Neuronal stem cell (in vitro differentiated cells): Measurements from ENCODE around the gene SORCS1.

ENCODE experiments used
- DNase-seq: peaks from one replicate; pipeline ENCODE4 v3.0.0-alpha.2; 2013; ENCODE audit warnings: low spot score
- H2AFZ ChIP-seq: one replicate; pipeline ENCODE4 v1.6.1; 2013; ENCODE audit warnings: mild to moderate bottlenecking, low read length, inconsistent platforms
- H2AK5ac ChIP-seq: 2 replicates; pipeline ENCODE4 v1.6.1; 2013; ENCODE audit warnings: low read depth, mild to moderate bottlenecking, inconsistent platforms, low read length, moderate library complexity, mixed read lengths
- H2BK120ac ChIP-seq: 2 replicates; pipeline ENCODE4 v1.6.1; 2013; ENCODE audit warnings: low read depth, mild to moderate bottlenecking, inconsistent platforms, low read length, moderate library complexity, mixed read lengths
- H2BK12ac ChIP-seq: one replicate; pipeline ENCODE4 v1.6.1; 2013; ENCODE audit warnings: low read length, inconsistent platforms
- H2BK15ac ChIP-seq: 2 replicates; pipeline ENCODE4 v1.6.1; 2013; ENCODE audit warnings: mild to moderate bottlenecking, low read length, inconsistent platforms, mixed read lengths
- H2BK5ac ChIP-seq: one replicate; pipeline ENCODE4 v1.6.1; 2013; ENCODE audit warnings: inconsistent platforms, mild to moderate bottlenecking, low read length, moderate library complexity
- H3K14ac ChIP-seq: one replicate; pipeline ENCODE4 v1.6.1; 2013; ENCODE audit warnings: low read length, inconsistent platforms
- H3K18ac ChIP-seq: 2 replicates; pipeline ENCODE4 v1.6.1; 2013; ENCODE audit warnings: low read length, inconsistent platforms
- H3K23ac ChIP-seq: 2 replicates; pipeline ENCODE4 v1.6.1; 2013; ENCODE audit warnings: low read depth, mild to moderate bottlenecking, mixed read lengths, low read length, inconsistent platforms; ENCODE audit not compliant: poor library complexity
- H3K27ac ChIP-seq: replicated peaks from 3 replicates; pipeline ENCODE4 v1.5.1; 2013; ENCODE audit warnings: low read length, inconsistent platforms
- H3K27me3 ChIP-seq, 3 experiments: 2 replicates each; pipeline ENCODE4 v1.6.1; 2013; ENCODE audit warnings: low read length in 3 of 3, mild to moderate bottlenecking in 2 of 3, inconsistent platforms in 1 of 3, low read depth in 1 of 3, mixed read lengths in 1 of 3, moderate library complexity in 1 of 3; ENCODE audit not compliant: control insufficient read depth in 3 of 3, insufficient read depth in 3 of 3
- H3K36me3 ChIP-seq, 2 donors: replicated peaks in 1 of 2; 2 replicates each; pipeline ENCODE4 v1.6.1; 2013; ENCODE audit warnings: low read length in 2 of 2; ENCODE audit not compliant: control insufficient read depth in 2 of 2, insufficient read depth in 2 of 2
- H3K4ac ChIP-seq: 2 replicates; pipeline ENCODE4 v1.6.1; 2013; ENCODE audit warnings: inconsistent platforms, mild to moderate bottlenecking, low read length, moderate library complexity
- H3K4me1 ChIP-seq, 2 donors: 1 replicate in 1 of 2; 2 replicates in 1 of 2; pipeline ENCODE4 v1.6.1; 2013; ENCODE audit warnings: low read length in 2 of 2, low read depth in 1 of 2; ENCODE audit not compliant: control insufficient read depth in 2 of 2, insufficient read depth in 1 of 2
- H3K4me2 ChIP-seq: one replicate; pipeline ENCODE4 v1.6.1; 2013; ENCODE audit warnings: mild to moderate bottlenecking, low read length, inconsistent platforms; ENCODE audit not compliant: insufficient read depth, poor library complexity, severe bottlenecking
- H3K4me3 ChIP-seq, 2 donors: 2 replicates each; pipeline ENCODE4 v1.5.1; 2013; ENCODE audit warnings: low read length in 2 of 2, mild to moderate bottlenecking in 2 of 2, inconsistent platforms in 1 of 2, moderate library complexity in 1 of 2
- H3K79me1 ChIP-seq: one replicate; pipeline ENCODE4 v1.6.1; 2013; ENCODE audit warnings: low read depth, mild to moderate bottlenecking, inconsistent platforms, low read length, moderate library complexity
- H3K9ac ChIP-seq: one replicate; pipeline ENCODE4 v1.6.1; 2013; ENCODE audit warnings: mild to moderate bottlenecking, low read depth, low read length, inconsistent platforms; ENCODE audit not compliant: poor library complexity
- H3K9me3 ChIP-seq, 2 donors: replicated peaks in 1 of 2; 2 replicates each; pipeline versions ENCODE3 to v1.6.1; 2013; ENCODE audit warnings: low read length in 2 of 2, mild to moderate bottlenecking in 2 of 2, inconsistent platforms in 1 of 2, low read depth in 1 of 2, mixed read lengths in 1 of 2, moderate library complexity in 1 of 2; ENCODE audit not compliant: control insufficient read depth in 2 of 2, insufficient read depth in 1 of 2
- H4K8ac ChIP-seq: one replicate; pipeline ENCODE4 v1.6.1; 2013; ENCODE audit warnings: low read depth, mild to moderate bottlenecking, inconsistent platforms, low read length, moderate library complexity
- H4K91ac ChIP-seq: one replicate; pipeline ENCODE4 v1.6.1; 2013; ENCODE audit warnings: low read length, low read depth, mild to moderate bottlenecking, inconsistent platforms; ENCODE audit not compliant: poor library complexity
- WGBS, 2 donors: extraction: QIAGEN DNeasy Blood & Tissue Kit; methylation state at CpG; one replicate each; pipeline ENCODE4 v1.1.7; 2013; ENCODE audit warnings: missing lambda C conversion rate in 2 of 2, mixed read lengths in 1 of 2; ENCODE audit not compliant: insufficient read length in 2 of 2, insufficient replicate concordance in 1 of 2; ENCODE audit errors: extremely low coverage in 2 of 2; 5-methylcytosine and 5-hydroxymethylcytosine counted together

Gene SORCS1

GRCh38 chr10:107064075-107064474 lies 100.4 kb downstream of the SORCS1 start:
- Histone ChIP-seq H3K36me3 (no peaks in the 10 kb centered on the region), H3K9me3 (no peaks in the 10 kb centered on the region), H3K9ac (no peak overlapping the region), H3K27ac (no peak overlapping the region), H4K8ac (no peak overlapping the region), H2BK120ac (no peak overlapping the region), H2BK12ac (no peak overlapping the region), H3K4me2 (no peak overlapping the region), H3K4ac (no peak overlapping the region), H3K4me1 (no peaks in the 10 kb centered on the region), H2AFZ (no peak overlapping the region), H3K18ac (no peak overlapping the region), H2BK15ac (no peak overlapping the region), H3K27me3 (no peaks in the 10 kb centered on the region), H4K91ac (no peak overlapping the region), H3K79me1 (no peaks in the 10 kb centered on the region), H2AK5ac (no peak overlapping the region), H3K23ac (no peak overlapping the region), H3K4me3 (no peak overlapping the region), H2BK5ac (no peak overlapping the region), H3K14ac (no peak overlapping the region)
- no CpG with 5 or more reads among the region's 5 CpGs for WGBS, 2 donors
- no peak for DNase-seq

- H3K23ac ChIP-seq: no peak overlapping the region
- H3K18ac ChIP-seq: no peak overlapping the region
- H3K27ac ChIP-seq: no peak overlapping the region
- H2BK5ac ChIP-seq: no peak overlapping the region
- no peak overlapping the region for H3K4ac ChIP-seq
- H2BK15ac ChIP-seq: no peak overlapping the region
- H4K91ac ChIP-seq: no peak overlapping the region
- H3K9ac ChIP-seq: no peak overlapping the region
- H3K9me3 ChIP-seq: no peaks in the 10 kb centered on the region
- no peak overlapping the region for H3K14ac ChIP-seq
- DNase-seq: no peak
- H2AK5ac ChIP-seq: no peak overlapping the region
- no peaks in the 10 kb centered on the region for H3K27me3 ChIP-seq
- no peak overlapping the region for H2AFZ ChIP-seq
- no peak overlapping the region for H2BK120ac ChIP-seq
- H3K36me3 ChIP-seq: no peaks in the 10 kb centered on the region
- no peak overlapping the region for H2BK12ac ChIP-seq
- H3K4me2 ChIP-seq: no peak overlapping the region
- H3K4me1 ChIP-seq: no peaks in the 10 kb centered on the region
- H4K8ac ChIP-seq: no peak overlapping the region
- no CpG with 5 or more reads among the region's 3 CpGs for whole genome bisulfite sequencing, 2 donors
- H3K4me3 ChIP-seq: no peak overlapping the region
- no peaks in the 10 kb centered on the region for H3K79me1 ChIP-seq
These were observed 104.6 kb downstream of the SORCS1 start for GRCh38 chr10:107059872-107060271.

DNA sequence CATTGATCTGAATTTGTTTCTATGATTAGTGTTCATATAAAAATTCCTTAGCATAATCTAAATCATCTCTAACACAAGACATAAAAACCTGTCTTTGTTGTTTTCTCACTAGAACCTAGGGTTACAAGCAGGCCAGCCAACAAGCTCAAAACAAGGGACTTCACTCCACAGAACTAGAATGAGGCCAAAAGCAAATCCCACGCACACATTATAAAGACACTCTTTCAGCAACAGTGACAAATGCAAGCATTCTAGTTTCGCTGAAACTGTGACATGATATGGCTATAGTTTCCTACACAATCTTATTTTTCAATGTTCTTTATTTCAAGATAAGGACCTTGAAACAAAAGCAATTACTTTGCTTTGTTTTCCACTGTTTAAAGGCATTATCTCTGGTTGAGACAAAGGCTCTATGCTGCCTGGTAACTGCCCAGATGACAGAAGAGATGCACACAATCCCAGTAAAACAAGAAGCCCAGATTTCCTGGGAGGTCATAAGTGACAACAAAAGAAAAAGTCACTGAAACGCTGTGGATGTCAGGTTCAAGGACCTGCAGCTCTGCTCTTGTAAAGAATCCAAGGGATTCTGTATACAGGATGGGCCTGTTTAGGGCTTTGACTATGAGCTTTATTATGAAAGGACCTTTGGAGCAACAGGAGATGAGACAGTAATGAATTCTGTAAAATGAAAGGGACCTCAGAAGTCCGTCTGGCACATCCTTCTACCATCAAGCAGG lies 105.3 kb downstream of the SORCS1 start:
- DNase-seq: no peak
- Histone ChIP-seq H4K91ac (no peak overlapping the region), H2BK12ac (no peak overlapping the region), H3K4me1 (no peaks in the 10 kb centered on the region), H3K9ac (no peak overlapping the region), H2BK15ac (no peak overlapping the region), H3K14ac (no peak overlapping the region), H3K18ac (no peak overlapping the region), H3K4me3 (no peak overlapping the region), H3K36me3 (no peaks in the 10 kb centered on the region), H3K23ac (no peak overlapping the region), H2BK5ac (no peak overlapping the region), H3K4me2 (no peak overlapping the region), H3K27me3 (no peaks in the 10 kb centered on the region), H2AFZ (no peak overlapping the region), H2BK120ac (no peak overlapping the region), H3K27ac (no peak overlapping the region), H3K9me3 (no peaks in the 10 kb centered on the region), H4K8ac (no peak overlapping the region), H2AK5ac (no peak overlapping the region), H3K4ac (no peak overlapping the region), H3K79me1 (no peaks in the 10 kb centered on the region)
- WGBS, 2 donors: no CpG with 5 or more reads among the region's 4 CpGs

GRCh38 chr10:107058331-107058730 lies 106.2 kb downstream of the SORCS1 start:
- no peak overlapping the region for H2BK15ac ChIP-seq
- no peak overlapping the region for H3K23ac ChIP-seq
- no peak overlapping the region for H3K14ac ChIP-seq
- H3K18ac ChIP-seq: no peak overlapping the region
- no peak overlapping the region for H3K9ac ChIP-seq
- no peak overlapping the region for H3K4me2 ChIP-seq
- DNase-seq: no peak
- H3K4ac ChIP-seq: no peak overlapping the region
- no peak overlapping the region for H2BK12ac ChIP-seq
- no peaks in the 10 kb centered on the region for H3K27me3 ChIP-seq
- no peak overlapping the region for H4K8ac ChIP-seq
- WGBS, 2 donors: no CpG with 5 or more reads among the region's 2 CpGs
- no peaks in the 10 kb centered on the region for H3K36me3 ChIP-seq
- no peak overlapping the region for H2BK5ac ChIP-seq
- H3K79me1 ChIP-seq: no peaks in the 10 kb centered on the region
- no peak overlapping the region for H2AFZ ChIP-seq
- H3K4me3 ChIP-seq: no peak overlapping the region
- no peak overlapping the region for H4K91ac ChIP-seq
- H3K4me1 ChIP-seq: no peaks in the 10 kb centered on the region
- H2BK120ac ChIP-seq: no peak overlapping the region
- H3K9me3 ChIP-seq: no peaks in the 10 kb centered on the region
- H2AK5ac ChIP-seq: no peak overlapping the region
- no peak overlapping the region for H3K27ac ChIP-seq
